GM12865 (cell line): ENCODE results near the gene CDC14A.
"Not testable (repeated sequence)": the region's sequence is repeated elsewhere in the genome, so short reads cannot be mapped to it uniquely, and the experiment has no call there.

ENCODE experiments used
- DNase-seq: peaks from one replicate; pipeline ENCODE4 v3.0.0; 2010; ENCODE audit warnings: low read depth
- H3K4me3 ChIP-seq: 2 replicates; pipeline ENCODE4 v1.5.1; 2011; ENCODE audit warnings: mild to moderate bottlenecking, low read depth, low read length, control low read depth
- CTCF ChIP-seq: IDR thresholded peaks from 2 replicates; pipeline ENCODE4 v1.5.1; 2011; ENCODE audit warnings: low read length, control low read depth, low read depth, inconsistent platforms; ENCODE audit not compliant: insufficient read depth; ENCODE audit errors: missing control alignments

The CDC14A gene

GRCh38 chr1:100322436-100323211, 29.7 kb upstream of the CDC14A start:
- no peak for TF ChIP-seq CTCF

GRCh38 chr1:100323419-100324106, 28.7 kb upstream of the CDC14A start:
- TF ChIP-seq CTCF, result no peak
- no peak for DNase-seq
- H3K4me3 ChIP-seq, result no peak overlapping the region

More at GRCh38 chr1:100322436-100323211, 29.7 kb upstream of the CDC14A start:
- no peak for DNase-seq
- H3K4me3 ChIP-seq, result no peak overlapping the region

GRCh38 chr1:100325415-100326324, 26.6 kb upstream of the CDC14A start:
- no peak for TF ChIP-seq CTCF
- no peak overlapping the region for H3K4me3 ChIP-seq
- DNase-seq, result no peak

- DNase-seq, H3K4me3 ChIP-seq: not testable (repeated sequence)
These were observed 26.0 kb upstream of the CDC14A start for GRCh38 chr1:100326325-100326670.

- no peak for DNase-seq
- H3K4me3 ChIP-seq, result no peak overlapping the region
- no peak for TF ChIP-seq CTCF
These were observed 24.2 kb upstream of the CDC14A start for GRCh38 chr1:100328133-100328532.

GRCh38 chr1:100331146-100331545, 21.2 kb upstream of the CDC14A start:
- DNase-seq, H3K4me3 ChIP-seq: not testable (repeated sequence)

- no peak for TF ChIP-seq CTCF
- no peak overlapping the region for H3K4me3 ChIP-seq
- no peak for DNase-seq
These were observed 20.0 kb upstream of the CDC14A start for GRCh38 chr1:100332331-100332730.
